Activated naive CD4-positive, alpha-beta T cell treated with anti-CD3 and anti-CD28 coated beads for 36 hours (primary cell): Measurements from ENCODE around the gene IFI6. TPM values are rescaled to one million over a fixed set of nuclear protein-coding genes. Genes with fewer than 3 reads are reported as not detected.
A peak's percentile ranks its signal among the peaks of the same experiment; 100 is the strongest.

Experiments used
- CTCF ChIA-PET: fragments of 350-600 bp; sonication (Branson Sonifier 250); formaldehyde crosslinking; loops from one replicate; lab custom pipeline; 2021; ENCODE audit warnings: antibody characterized with exemption; lab: Charles Lee
- DNase-seq: peaks from one replicate; pipeline ENCODE4 v3.0.0-alpha.2; 2020
- H3K27ac Mint-ChIP-seq: one replicate; pipeline ENCODE4 v1.8.0; 2021; ENCODE audit warnings: mild to moderate bottlenecking, mixed read lengths
- H3K27me3 Mint-ChIP-seq: one replicate; pipeline ENCODE4 v1.8.0; 2021; ENCODE audit warnings: low read depth, mixed read lengths
- H3K36me3 Mint-ChIP-seq: one replicate; pipeline ENCODE4 v1.8.0; 2021; ENCODE audit warnings: low read depth, mixed read lengths
- H3K4me1 Mint-ChIP-seq: one replicate; pipeline ENCODE4 v1.8.0; 2021; ENCODE audit warnings: low read depth, mixed read lengths
- H3K4me3 Mint-ChIP-seq: one replicate; pipeline ENCODE4 v1.8.0; 2021; ENCODE audit warnings: mild to moderate bottlenecking, moderate library complexity, mixed read lengths
- H3K9me3 Mint-ChIP-seq: one replicate; pipeline ENCODE4 v1.8.0; 2021; ENCODE audit warnings: mixed read lengths
- intact Hi-C: fragments of 100-400 bp; cut with micrococcal nuclease; formaldehyde crosslinking; loops from one replicate; pipeline ENCODE4 v1.15.1; 2023
- total RNA-seq, 2 experiments: library from RNA; stranded (reverse); gene quantifications; one replicate each; pipeline ENCODE4 v1.2.3, GENCODE V29; 2021

Gene IFI6
- total RNA-seq, 2 experiments from 2014 or later, result 115 to 125 TPM

GRCh38 chr1:27668121-27668807, 3.7 kb downstream of the IFI6 start:
- CTCF ChIA-PET, result interaction anchor here (2.6 to 13.0 kb wide), 2 partner anchors 62 to 105 kb away, joined by 10 to 263 read pairs; partner anchors contain the start of genes AHDC1 and STX12
- no peaks in the 10 kb centered on the region for H3K27me3 Mint-ChIP-seq

GRCh38 chr1:27666791-27667254, 5.2 kb downstream of the IFI6 start:
- CTCF ChIA-PET, result interaction anchor here (0.6 to 13.0 kb wide), 7 partner anchors 56 to 354 kb away, joined by 3 to 263 read pairs (median 5); partner anchors contain the start of gene AHDC1
- Mint-ChIP-seq H3K36me3 (peaks cover 15% of the 10 kb centered on the region), H3K27ac (no peak overlapping the region), H3K27me3 (no peaks in the 10 kb centered on the region), H3K4me1 (peaks cover 38% of the 10 kb centered on the region), H3K4me3 (no peak overlapping the region), H3K9me3 (no peaks in the 10 kb centered on the region)
- no peak for DNase-seq
- intact Hi-C loops, result no loop called here

More at GRCh38 chr1:27668121-27668807, 3.7 kb downstream of the IFI6 start:
- peaks cover 15% of the 10 kb centered on the region for H3K36me3 Mint-ChIP-seq
- H3K4me1 Mint-ChIP-seq, result peaks cover 31% of the 10 kb centered on the region
- no peak for DNase-seq
- intact Hi-C loops, result no loop called here
- no peak overlapping the region for H3K27ac Mint-ChIP-seq
- no peaks in the 10 kb centered on the region for H3K9me3 Mint-ChIP-seq
- no peak overlapping the region for H3K4me3 Mint-ChIP-seq

DNA sequence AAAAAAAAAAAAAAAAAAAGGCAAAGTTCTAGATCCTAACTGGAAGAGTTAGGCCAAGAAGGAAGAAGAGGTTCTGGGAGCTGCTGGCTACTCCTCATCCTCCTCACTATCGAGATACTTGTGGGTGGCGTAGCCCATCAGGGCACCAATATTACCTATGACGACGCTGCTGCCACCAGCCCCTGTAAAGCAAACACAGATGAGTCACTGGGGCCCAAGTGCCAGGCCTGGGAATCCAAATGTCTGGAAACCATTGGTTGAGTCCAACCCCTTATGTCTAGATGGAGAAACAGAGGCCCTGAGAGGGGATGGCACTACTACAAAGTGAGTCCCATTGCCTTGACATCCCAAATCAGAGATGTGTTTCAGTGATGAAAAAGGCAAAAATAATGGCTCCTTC, 5.7 kb downstream of the IFI6 start:
- peaks cover 15% of the 10 kb centered on the region for H3K36me3 Mint-ChIP-seq
- no peak overlapping the region for H3K27ac Mint-ChIP-seq
- no peaks in the 10 kb centered on the region for H3K27me3 Mint-ChIP-seq
- intact Hi-C loops, result no loop called here
- no peak for DNase-seq
- peaks cover 42% of the 10 kb centered on the region for H3K4me1 Mint-ChIP-seq
- no peaks in the 10 kb centered on the region for H3K9me3 Mint-ChIP-seq
- CTCF ChIA-PET, result interaction anchor here (0.6 to 13.0 kb wide), 4 partner anchors 55 to 110 kb away, joined by 3 to 263 read pairs (median 6); partner anchors contain the start of gene AHDC1
- H3K4me3 Mint-ChIP-seq, result no peak overlapping the region

DNA sequence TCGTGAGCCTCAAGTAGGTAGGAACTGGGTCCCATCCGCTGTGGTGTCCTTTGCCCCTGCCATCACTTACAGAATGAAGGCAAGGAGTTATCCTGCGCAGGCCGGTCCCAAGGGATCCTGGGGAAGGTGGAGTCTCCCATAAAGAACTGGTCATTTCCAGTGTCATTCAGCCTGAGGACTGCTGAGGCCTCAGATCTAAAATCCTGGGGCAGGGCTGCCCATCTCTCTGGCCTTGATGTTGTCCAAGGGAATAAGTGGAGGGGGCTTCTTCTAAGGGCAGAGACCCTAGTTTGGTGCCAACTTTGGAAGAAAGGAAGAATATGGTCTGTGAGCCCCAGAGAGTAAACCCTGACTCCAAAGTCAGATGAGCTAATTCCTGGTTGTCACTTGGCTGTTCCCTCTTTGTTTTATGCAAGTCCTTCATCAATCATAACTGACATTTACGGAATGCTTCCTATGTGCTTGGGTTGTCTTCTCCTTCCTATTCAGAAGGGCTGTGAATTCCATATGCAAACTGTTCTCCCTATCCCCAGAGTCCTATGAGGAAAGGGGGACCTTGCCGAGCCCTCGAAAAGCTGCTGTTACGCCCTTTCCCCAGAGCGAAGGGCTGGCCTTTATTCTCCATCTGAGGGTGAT, 6.9 kb downstream of the IFI6 start:
- no peak overlapping the region for H3K27ac Mint-ChIP-seq
- CTCF ChIA-PET, result interaction anchor here (1.6 to 13.0 kb wide), 8 partner anchors 12 to 60 kb away, joined by 3 to 263 read pairs (median 8); partner anchors contain the start of genes AHDC1 and FAM76A

DNA sequence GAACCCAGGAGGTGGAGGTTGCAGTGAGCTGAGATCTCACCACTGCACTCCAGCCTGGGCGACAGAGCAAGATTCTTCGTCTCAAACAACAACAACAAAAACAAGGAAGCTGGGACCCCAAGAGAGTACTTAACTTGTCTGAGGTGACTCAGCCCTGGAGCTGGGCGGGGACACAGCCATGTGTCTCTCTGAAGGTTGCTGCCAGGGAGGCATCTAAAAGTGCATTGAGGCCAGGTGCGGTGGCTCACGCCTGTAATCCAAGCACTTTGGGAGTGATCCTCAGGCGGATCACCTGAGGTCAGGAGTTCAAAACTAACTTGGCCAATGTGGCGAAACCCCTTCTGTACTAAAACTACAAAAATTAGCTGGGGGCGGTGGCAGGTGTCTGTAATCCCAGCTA, 7.7 kb downstream of the IFI6 start:
- Mint-ChIP-seq H3K36me3 (peaks cover 11% of the 10 kb centered on the region), H3K27ac (no peak overlapping the region), H3K4me1 (peaks cover 38% of the 10 kb centered on the region), H3K9me3 (no peaks in the 10 kb centered on the region), H3K27me3 (no peaks in the 10 kb centered on the region), H3K4me3 (no peak overlapping the region)
- DNase-seq, result no peak
- intact Hi-C loops, result loop anchor here (5.0 kb wide), 1 partner anchor 247 kb away; no protein-coding TSS in a partner anchor
- CTCF ChIA-PET, result interaction anchor here (0.6 to 13.0 kb wide), 10 partner anchors 11 to 108 kb away, joined by 3 to 263 read pairs (median 4); partner anchors contain the start of genes AHDC1 and FAM76A

More for the DNA sequence above, 6.9 kb downstream of the IFI6 start:
- no peak for DNase-seq
- no peaks in the 10 kb centered on the region for H3K27me3 Mint-ChIP-seq
- intact Hi-C loops, result no loop called here
- peaks cover 11% of the 10 kb centered on the region for H3K36me3 Mint-ChIP-seq
- H3K9me3 Mint-ChIP-seq, result no peaks in the 10 kb centered on the region
- no peak overlapping the region for H3K4me3 Mint-ChIP-seq
- peaks cover 41% of the 10 kb centered on the region for H3K4me1 Mint-ChIP-seq

DNA sequence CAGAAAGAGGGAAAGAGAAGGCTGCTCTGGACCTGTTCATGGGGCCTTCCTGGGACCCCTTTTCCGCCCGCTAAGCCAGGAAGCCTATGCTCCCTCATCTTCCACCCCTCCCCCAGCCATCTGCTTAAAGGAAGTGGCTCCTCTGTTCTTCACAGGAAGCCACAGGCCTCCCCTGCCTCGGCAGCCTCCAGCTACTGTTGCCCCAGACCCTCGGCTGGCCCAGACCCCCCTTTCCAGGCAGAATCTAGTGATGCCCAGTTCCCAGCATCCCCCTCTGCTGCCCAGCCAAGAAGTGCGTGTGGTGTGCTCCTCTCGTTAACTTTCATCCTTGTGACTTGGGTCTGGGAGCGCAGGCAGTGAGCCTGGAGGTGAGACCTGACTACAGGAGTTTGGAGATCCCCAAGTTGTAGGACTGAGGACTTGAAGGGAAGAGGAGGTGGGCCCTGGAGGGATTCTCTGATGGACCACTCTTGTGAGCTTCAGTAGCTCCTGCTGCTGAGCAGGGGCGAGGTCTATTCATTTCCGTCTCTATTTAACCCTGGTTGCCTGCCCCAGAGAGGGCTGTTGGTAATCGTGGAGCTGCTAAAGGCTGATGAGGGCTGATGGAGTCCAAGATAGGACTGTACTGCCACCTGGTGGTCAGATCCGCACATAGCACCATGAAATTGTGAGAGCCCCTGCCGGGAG, 9.1 kb downstream of the IFI6 start:
- CTCF ChIA-PET, result interaction anchor here (0.5 to 13.0 kb wide), 32 partner anchors 9 to 362 kb away, joined by 3 to 263 read pairs (median 6); partner anchors contain the start of genes AHDC1, FAM76A and IFI6
- H3K4me3 Mint-ChIP-seq, result peak overlapping the region; percentile 66
- peak overlapping the region; percentile 99 for H3K27ac Mint-ChIP-seq
- DNase-seq, result peak; percentile 96
- no peaks in the 10 kb centered on the region for H3K27me3 Mint-ChIP-seq
- H3K9me3 Mint-ChIP-seq, result no peaks in the 10 kb centered on the region
- H3K4me1 Mint-ChIP-seq, result peaks cover 44% of the 10 kb centered on the region
- intact Hi-C loops, result loop anchor here (1.0 to 5.0 kb wide), 8 partner anchors 19 to 260 kb away; no protein-coding TSS in a partner anchor
- H3K36me3 Mint-ChIP-seq, result peaks cover 10% of the 10 kb centered on the region

- CTCF ChIA-PET, result interaction anchor here (0.6 to 13.0 kb wide), 25 partner anchors 9 to 362 kb away, joined by 3 to 263 read pairs (median 6); partner anchors contain the start of genes AHDC1 and IFI6
- Mint-ChIP-seq H3K4me3 (peak overlapping the region; percentile 66), H3K27me3 (no peaks in the 10 kb centered on the region), H3K4me1 (peaks cover 44% of the 10 kb centered on the region), H3K36me3 (peaks cover 6% of the 10 kb centered on the region), H3K27ac (peak overlapping the region; percentile 99), H3K9me3 (no peaks in the 10 kb centered on the region)
- DNase-seq, result peak; percentile 17
- intact Hi-C loops, result loop anchor here (2.0 to 5.0 kb wide), 3 partner anchors 139 to 259 kb away; no protein-coding TSS in a partner anchor
Measured at GRCh38 chr1:27662261-27662660, 9.7 kb downstream of the IFI6 start.

DNA sequence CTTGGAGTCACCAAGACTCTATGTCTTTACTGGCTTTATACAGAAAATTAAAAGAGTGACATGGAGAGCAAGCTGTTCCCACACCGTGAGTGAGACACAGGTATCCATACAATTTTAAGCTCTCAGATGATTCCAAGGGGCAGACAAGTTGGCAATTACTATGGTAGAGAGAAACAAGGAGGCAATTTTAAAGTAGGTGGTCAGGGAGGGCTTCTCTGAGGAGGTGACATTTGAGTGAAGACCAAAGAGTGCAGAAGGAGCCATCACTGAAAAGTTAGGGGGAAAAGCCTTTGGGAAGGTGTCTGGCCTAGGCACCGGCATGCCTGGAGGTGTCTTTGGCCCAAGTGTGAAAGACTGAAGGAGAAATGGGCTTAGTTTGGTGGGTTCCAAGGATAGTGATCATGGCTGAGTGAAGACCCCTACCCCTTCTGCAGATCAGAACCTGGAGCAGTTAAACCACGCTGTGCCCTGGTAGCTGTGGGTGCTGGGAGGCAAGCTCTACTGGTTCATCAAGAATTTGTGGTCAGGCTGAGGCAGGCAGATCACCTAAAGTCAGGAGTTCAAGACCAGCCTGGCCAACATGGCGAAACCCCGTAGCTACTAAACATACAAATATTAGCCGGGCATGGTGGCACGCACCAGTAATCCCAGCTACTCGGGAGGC, 10.4 kb downstream of the IFI6 start:
- intact Hi-C loops, result loop anchor here (2.0 to 5.0 kb wide), 3 partner anchors 139 to 259 kb away; no protein-coding TSS in a partner anchor
- Mint-ChIP-seq H3K27me3 (no peaks in the 10 kb centered on the region), H3K27ac (peak overlapping the region; percentile 93), H3K36me3 (peaks cover 4% of the 10 kb centered on the region), H3K4me3 (no peak overlapping the region), H3K4me1 (peaks cover 44% of the 10 kb centered on the region), H3K9me3 (no peaks in the 10 kb centered on the region)
- DNase-seq, result no peak
- CTCF ChIA-PET, result interaction anchor here (0.6 to 13.0 kb wide), 16 partner anchors 8 to 361 kb away, joined by 3 to 263 read pairs (median 12); partner anchors contain the start of genes AHDC1 and IFI6

DNA sequence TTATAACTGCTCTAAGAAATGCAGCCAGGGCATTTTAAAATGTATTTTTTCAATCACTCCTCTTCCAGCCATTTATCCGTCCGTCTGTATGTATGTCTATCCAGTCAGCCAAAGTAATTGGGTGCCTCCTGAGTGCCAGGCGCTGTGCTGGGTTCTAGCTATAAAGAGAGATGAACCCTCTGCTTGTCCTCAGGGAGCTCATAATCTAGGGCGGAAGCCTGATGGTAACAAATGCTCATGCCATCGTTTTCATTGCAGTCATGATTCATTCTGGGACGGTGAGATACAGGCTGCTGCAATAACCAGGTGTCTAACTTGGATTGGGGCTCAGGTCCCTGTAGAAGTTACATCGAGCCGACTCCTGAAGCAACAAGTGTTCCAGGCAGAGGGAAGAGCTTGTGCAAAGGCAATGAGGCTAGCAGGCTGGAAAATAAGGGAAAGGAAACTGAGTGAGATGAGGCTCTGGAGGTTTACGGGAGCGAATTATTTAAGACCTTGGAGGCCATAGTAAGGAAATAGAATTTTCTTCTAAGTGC, 11.6 kb downstream of the IFI6 start:
- DNase-seq, result peak; percentile 36
- intact Hi-C loops, result loop anchor here (1.0 to 5.0 kb wide), 2 partner anchors 243 to 268 kb away; partner anchors contain the start of gene GPR3
- Mint-ChIP-seq H3K4me3 (peak overlapping the region; percentile 84), H3K27me3 (no peaks in the 10 kb centered on the region), H3K4me1 (peaks cover 44% of the 10 kb centered on the region), H3K36me3 (no peaks in the 10 kb centered on the region), H3K27ac (peak overlapping the region; percentile 93), H3K9me3 (no peaks in the 10 kb centered on the region)
- CTCF ChIA-PET, result interaction anchor here (0.6 to 13.0 kb wide), 7 partner anchors 9 to 937 kb away, joined by 3 to 263 read pairs (median 13); partner anchors contain the start of gene AHDC1

DNA sequence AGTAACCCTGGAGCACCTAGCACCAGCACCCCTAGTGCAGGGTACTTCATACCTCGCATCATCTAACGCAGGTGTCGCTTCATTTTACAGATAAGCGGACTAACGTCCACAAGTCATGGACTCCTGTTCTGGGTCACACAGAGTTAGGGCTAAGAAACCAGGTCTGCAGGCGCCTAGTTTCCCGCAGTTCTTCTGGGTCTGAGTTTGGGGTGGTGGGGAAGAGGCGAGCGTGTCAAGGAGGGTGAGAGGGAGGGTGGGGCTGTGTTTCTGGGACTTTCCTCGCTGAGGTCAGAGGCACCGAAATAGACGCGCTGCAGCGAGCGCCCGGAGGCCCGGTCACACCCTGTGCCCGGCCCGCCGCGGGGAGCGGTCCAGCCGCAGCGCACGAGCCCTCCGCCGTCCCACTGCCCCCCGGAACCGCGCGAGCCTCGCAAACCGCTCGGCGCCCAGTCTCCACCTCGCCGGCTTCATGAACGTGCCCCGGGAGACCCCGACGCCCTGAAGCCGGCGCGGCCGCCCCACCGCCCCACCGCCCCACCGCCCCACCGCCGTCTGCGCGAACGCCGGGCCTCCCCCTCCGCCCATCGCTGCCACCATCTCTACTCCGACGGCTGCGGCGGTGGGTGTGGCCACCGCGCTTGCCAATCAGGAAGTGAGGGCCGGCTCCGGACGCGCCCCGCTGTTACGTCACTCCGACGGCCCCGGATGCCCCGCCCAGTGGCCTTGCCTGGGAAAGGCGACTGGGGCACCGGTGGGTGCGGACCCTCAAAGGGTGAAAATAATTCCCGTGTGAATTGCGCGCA, 12.3 kb downstream of the IFI6 start:
- no peaks in the 10 kb centered on the region for H3K36me3 Mint-ChIP-seq
- peak overlapping the region; percentile 93 for H3K27ac Mint-ChIP-seq
- no peaks in the 10 kb centered on the region for H3K27me3 Mint-ChIP-seq
- peak overlapping the region; percentile 84 for H3K4me3 Mint-ChIP-seq
- H3K9me3 Mint-ChIP-seq, result no peaks in the 10 kb centered on the region
- peak; percentile 92 for DNase-seq
- intact Hi-C loops, result loop anchor here (1.0 to 5.0 kb wide), 3 partner anchors 27 to 267 kb away; partner anchors contain the start of gene GPR3
- CTCF ChIA-PET, result interaction anchor here (1.0 to 13.0 kb wide), 8 partner anchors 10 to 326 kb away, joined by 3 to 263 read pairs (median 10); partner anchors contain the start of gene AHDC1
- peaks cover 44% of the 10 kb centered on the region for H3K4me1 Mint-ChIP-seq
